DMS 273 treated with DMSO at 0.1 percent for 48 hours (cell line): Measurements from ENCODE around the gene IL26.

Source experiments
- DNase-seq: peaks from one replicate; lab custom pipeline; 2025; lab: John Stamatoyannopoulos, UW

The IL26 gene, protein sequence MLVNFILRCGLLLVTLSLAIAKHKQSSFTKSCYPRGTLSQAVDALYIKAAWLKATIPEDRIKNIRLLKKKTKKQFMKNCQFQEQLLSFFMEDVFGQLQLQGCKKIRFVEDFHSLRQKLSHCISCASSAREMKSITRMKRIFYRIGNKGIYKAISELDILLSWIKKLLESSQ

DNA sequence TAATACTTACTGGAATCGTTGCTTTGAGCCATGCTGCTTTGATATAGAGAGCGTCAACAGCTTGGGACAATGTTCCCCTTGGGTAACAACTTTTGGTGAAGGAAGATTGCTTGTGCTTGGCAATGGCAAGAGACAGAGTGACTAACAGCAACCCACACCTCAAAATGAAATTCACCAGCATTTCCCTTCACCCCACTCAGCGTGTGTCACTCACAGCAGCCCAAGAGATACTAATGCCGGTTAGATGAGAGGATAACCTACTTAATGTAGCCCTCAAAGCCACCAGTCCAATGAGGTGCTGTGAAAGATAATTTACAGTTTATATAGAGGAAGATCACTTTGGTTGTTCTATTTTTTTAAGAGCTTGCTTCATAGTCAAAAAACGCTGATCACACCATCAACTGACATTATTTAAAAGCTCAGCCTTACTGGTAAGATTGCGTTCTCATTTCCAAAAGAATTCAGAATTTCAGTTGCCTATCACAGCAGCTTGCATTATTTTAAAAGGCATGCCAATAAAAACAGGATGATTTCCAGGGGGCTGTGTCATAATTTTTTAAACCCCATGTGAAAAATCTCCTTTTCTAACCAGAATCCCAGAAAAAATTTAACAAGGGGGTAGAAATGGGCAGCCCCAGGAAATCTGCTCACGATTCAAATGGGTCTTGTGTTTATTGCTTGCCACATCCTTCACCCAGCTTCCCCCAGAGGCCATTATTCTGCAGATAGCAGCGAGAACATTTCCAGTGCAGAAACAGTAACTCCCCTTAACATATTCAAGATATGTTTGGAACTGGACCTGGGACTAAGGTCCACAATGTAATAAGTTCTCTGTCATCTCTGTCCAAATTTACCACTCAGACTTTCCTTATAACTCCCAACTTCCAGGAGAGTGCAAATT is at the start of gene IL26:
Gene IL26 (minus strand): TSS at position 235 of the 901 bp plus-strand sequence. CDS start 54 bp downstream, at position 181.
- DNase-seq = no peak

DNA sequence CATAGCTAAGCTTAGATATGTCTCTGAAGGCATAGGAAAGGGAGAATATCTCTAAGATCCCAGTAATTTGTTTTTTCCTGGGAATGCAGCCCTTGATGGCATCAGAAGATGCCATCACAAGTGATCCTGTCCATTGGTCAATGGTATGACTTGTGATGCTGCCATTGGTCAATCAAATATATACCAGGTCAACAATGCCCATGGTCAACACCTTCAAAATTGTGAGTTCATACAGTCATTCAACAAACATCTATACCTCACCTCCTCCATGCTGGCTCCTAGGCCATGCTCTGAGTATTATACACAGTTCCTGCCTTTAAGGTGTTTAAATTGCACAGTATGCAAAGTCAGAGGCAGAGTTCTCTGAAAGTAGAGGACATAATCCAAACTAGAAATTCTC is 47.1 kb upstream of the IL26 start:
- no peak for DNase-seq

DNA sequence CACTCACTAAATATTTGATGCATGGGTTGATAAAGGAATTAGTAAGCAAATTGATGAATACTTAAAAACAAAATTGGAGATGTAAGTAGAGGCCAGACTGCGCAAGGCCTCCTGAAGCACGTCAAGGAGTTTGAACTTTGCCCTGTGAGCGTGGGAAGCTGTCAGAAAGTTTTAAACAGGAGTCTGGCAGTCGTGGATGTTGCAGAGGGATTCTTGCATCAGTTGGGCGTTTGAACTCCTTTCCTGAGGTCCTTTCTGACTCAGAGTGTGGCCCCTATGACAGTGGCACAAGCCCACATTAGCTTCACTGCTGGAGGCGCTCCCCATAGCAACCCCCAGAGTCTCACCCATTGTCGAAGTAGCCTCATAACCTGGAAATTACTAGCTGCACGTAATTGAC is 45.7 kb upstream of the IL26 start:
- no peak for DNase-seq

DNA sequence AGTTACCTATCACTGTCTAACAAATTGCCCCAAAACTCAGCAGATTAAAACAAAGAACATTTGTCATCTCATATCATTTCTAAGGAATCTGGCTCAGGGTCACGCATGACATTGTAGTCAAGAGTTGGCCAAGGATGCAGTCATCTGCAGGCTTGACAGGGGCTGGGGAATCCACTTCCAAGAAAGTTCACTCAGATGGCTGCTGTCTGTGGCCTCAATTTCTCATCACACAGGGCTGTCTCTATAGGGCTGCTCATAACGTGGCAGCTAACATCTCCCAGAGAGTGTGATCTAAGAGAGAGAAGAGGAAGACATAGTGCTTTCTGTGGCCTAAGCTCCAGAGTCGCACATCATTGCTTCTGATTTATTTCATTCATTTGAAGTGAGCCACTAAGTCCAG is 44.7 kb upstream of the IL26 start:
- no peak for DNase-seq

DNA sequence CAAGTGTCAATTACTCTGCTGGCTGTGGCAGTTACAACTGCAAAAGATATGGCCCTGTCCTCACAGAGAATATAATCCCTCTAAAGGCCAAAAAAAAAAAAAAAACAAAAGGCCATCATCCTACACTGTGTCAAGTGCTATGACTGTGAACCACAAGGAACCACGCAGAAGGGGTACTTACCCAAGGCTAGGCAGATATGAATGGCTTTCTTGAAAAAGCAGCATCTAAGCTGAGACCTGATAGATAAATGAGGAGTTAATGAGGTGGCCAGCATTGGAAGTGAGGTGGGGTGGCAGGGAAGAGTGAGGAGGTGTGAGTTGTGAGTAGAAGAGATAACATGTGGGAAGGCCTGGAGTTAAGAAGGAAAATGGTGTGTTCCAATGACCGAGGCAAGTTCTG is 44.2 kb upstream of the IL26 start:
- DNase-seq = no peak

DNA sequence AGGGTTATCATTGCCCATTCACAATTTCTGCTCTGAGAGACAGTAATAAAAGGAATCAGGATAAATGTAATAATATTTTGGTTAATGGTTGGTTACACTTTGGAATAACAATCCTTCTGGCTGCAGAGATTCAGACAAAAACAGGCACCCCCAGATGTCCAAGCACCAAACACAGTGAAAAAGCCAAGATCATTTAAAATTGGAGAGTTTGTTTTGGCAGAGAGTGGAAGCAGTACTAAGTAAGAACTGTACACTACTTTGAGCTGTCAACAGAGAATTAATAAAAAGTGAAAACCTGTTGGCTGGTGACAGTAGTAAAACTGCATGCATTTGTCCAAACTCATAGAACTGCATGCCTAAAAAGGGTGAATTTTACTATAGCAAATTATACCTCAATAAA is 43.4 kb upstream of the IL26 start:
- no peak for DNase-seq

DNA sequence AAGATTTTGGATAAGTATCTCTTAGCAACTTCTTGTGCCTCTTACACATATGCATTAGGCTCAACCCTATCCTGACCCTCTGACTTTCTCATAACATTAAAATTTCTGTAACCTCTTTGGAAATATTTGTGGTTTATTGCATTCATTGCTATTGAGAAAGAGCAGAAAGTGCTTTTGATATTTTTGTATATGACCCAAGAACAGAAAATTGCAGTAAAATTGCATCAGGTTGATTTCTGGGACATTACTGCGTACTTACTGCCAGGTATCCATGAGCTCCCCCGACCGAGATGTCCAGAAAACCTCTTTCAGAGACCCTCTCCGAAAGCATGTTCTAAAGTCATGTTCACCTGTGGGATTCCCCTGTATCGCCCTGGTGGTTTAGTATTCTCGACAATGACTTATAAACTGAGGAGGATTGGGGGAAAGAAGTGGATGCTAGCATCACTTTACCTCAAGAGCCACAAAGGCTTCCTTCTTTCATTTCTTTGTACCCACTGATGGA is 42.3 kb upstream of the IL26 start:
- DNase-seq = no peak

DNA sequence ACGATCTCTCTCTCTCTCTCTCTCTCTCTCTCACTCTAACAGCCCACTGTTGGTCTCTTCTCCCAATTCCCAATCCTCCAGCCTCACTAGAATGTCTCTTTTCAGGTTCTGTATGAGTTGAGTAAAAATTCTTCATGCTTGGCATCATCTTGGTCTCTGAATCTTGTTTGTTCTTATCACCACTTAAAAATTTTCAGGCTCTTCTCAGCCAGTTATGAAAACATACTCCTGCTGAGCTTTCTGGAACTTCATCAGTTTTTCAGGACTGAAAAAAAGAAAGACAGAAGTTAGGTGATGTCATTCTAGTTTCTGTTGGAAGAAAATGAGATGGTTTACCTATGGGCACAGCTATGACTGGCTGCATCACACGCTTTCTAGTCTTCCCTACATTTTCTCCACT is 39.2 kb upstream of the IL26 start:
- no peak for DNase-seq

DNA sequence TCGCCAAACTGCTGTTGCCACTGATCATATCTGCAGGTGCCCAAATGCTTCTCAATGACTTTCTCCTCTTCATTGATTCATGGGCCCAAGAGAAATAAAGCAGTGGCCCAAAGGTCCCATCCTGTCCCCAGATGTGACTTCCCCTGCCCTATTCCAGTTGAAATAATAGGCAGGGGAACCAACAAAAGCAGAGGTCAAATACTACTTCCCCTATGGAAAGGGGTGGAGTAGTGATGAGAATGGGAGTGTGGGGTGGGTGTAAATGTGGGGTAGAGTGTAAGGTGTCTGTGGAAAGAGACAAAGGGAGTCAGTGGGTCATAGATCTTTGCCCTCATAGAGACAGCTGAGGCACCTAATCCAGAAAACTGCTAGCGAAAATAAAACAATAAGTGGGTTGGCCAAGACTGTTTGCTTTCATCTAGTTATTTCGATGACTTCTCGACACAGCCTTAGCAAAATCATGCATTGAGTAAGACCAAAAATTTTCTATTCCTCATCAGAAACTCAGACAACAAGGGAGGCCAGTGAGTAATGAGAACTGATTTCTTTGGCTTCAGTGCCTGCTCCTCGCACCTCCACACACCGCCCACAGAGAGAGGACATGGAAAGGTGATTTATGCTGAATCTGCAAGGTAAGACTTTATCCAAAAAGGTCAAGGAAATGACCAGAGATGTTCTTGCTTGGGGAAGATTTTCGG is 38.7 kb upstream of the IL26 start:
- no peak for DNase-seq

DNA sequence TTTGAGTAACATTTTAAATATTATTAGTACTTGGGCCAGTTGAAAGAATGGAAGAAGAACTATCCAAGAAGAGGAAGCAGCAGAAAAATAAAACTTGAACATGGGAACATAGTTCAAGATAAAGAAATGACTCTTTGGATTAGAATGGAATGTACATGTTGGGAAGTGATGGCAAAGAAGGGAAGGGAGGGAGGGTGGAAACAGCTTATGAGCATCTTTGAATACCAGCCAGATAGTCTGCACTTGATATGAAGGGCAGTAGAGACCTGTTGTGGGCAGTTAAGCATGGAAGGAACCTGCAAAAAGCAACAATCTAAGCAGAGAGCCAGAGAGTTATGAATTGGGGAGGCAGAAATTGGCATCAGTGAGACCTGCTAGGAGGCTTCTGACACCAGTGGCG is 37.8 kb upstream of the IL26 start:
- no peak for DNase-seq

DNA sequence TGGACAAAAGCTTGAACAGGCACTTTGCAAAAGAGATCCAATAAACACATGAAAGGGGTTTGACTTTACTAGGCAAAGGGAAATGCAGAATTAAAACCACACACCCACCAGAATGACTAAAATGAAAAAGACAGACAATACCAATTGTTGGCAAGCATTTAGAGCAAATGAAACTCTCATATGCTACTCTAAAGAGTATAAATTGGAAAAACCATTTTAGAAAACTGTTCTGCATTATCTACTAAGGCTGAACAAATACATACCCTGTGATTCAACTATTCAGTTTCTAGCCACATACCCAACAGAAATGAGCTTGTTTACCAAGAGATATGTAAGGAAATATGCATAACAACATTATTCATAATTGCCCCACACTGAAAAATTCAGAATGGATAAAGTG is 36.3 kb upstream of the IL26 start:
- DNase-seq = no peak

DNA sequence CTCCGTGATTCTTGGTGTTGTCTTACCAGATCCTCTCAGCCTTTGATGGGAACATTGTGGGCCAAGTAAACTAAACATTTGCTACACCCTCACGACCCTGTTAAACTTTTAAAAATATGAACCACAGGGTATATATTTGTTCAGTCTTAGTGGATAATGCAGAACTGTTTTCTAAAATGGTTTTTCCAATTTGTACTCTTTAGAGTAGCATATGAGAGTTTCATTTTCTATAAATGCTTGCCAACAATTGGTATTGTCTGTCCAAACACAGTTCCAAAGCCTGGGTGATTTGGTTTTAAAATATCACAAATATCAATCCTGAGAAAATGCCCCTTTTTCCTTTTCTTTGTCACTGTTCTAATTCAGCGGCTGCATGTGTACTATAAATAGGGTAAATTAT is 34.5 kb upstream of the IL26 start:
- DNase-seq = no peak

DNA sequence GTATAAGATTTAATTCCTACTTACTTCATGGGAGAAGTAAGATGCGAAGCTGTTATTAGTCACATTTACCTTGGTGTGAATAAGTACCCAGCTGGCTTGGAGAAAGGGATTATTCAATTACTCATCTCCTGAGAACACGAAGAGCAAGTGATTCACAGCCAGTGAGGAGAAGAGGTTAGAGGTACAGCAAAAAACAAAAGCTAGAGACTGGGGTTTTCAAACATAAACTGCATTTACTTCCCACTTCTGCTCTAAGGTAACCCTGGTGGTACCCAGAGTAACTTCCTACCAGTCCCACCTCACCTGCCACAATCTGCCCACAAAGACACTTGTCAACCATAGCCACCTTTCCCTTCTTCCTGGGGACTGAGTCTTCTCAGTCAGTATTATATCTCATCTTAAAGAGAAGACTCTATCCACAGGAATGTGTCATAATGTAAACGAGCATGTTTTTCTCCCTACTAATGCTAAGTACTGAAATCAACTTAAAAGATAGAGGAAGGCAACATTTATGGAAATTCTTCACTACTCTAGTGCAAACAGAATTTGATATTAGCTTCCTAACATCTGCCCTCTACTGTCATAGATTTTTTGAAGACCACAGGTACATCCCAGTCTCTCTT is 33.8 kb upstream of the IL26 start:
- DNase-seq = no peak

DNA sequence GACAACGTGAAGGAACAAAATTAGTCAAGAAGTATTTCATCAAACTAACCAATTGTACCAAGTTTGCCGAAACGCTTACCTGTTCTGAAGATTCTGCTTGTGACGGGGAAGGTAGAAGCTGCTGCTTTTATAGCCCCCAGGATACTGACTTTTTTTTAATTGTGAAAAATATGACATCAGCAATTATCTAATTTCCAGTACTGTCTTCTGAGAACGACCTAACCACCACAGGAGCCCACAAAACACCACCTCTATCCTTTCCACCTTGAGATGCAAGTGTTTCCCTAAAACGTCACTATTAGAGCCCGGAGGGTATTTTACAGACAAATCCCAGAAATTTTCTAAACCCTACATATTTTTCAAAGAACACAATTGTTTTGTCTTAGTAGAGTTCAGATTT is 27.9 kb upstream of the IL26 start, which contains the start of gene IL22:
Gene IL22 (minus strand): TSS at position 101 of the 400 bp plus-strand sequence. CDS start 156 bp downstream, outside the sequence.
- DNase-seq = no peak

DNA sequence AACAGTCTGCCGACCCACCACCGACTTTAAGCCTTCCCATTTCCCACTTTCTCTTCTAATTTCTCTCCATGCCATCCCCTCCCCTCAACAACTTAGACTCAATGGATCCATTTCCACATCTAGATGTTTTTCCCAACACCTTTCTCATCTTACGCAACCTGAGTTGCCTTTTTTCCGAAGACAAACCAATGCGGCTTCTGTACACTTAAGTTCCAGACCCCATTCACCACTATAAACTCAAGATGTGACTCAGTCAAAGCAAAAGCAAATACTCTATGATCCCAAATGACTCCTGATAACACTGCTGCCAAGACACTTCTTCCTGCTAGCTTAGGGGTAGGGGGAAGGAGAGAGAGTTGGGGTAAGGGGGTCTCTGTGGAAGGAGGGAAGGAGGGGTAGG is 26.5 kb upstream of the IL26 start:
- DNase-seq = no peak

DNA sequence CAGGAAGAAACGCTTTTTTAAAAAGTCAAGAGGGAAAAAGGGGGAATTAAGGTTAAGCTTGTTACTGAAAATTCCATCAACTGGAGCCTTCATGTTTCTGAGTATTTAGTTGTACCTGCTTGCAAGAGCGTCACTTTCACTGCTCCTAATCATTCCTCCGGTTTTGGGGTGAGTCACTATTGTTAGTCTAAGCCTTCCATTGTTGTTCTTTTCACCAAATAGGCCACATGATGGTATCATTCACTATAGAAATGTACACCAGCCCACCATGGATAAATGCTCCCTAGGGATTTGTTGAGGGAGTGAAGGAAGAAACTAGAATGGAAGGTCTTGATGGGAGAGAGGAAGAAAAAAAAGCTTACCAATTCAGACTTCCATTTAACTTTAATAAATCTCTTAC is 24.8 kb upstream of the IL26 start:
- DNase-seq = no peak

DNA sequence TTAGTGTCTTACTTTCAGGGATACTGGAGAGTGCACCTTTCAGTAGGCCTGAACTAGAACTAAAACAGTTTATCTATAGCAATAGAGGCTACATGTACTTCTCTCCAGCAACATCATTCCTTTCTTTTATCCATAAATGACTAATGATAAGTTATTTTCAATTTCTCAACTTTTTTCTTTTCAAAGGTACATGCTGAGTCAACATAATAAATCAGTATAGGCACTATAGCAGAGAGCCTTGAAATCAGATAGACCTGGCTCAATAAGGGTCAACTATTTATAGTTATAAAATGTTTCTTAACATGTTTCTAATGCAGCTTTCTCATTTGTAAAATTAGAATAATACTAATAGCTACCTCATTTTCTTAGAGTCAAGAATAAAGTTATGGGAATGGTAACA is 22.2 kb upstream of the IL26 start:
- DNase-seq = no peak

DNA sequence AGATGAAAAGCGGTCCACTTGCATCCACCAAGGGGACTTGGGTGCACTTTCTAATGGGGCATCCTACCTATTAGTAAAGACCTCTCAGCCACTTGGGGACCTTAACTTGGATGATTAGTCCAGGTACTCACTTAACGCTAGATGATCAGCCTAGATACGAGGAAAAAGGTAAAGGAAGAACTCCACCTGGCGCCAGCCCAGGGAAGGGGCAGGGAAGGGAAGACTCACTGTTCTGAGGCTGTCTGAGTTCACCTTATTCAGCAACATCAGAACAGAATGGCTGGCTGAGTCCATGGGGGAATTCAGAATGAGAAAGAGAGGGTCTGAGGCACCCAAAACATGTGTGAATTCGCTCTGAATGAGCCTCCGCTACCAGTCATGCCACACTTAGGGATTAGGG is 20.7 kb upstream of the IL26 start:
- DNase-seq = no peak

DNA sequence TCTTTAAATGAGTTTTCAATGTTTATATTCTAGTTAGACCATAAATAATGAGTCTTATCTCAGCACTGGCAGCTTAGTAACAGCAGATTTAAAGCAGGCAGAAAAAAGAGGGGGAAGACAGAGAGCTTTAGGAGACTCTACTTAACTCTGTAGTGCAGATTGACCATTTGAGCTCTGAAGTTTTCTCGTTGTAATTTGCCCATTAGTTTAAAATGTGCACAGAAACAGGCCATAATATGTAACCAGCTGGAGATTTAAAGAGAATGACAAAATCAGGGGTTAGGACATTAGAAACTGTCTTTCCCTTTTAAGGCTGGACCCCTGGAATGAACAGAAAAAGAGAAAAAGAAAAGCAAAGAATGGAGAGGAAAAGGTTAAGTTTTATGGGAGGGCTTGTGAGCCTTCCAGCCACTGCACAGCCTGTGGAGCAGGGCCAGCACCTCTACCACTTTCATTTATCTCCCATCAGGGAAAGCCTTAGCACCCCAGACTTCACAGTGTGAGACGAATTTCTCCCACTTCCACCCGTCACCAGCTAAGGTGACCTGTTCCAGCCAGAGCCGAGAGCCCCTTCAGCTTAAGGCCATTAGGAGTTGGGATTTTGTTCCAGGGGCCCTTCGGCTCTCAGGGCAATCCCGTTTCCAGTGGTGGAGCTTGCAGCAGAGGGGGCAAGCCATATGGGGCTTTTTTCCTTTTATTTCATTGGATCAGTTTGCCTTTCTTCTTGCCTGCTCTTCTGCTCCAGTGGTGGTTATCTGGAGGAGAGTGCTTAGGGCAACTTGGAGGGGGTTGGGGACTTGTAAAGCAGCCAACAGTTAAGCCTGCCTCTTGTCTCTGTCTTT is 19.8 kb upstream of the IL26 start:
- peak; percentile 29 for DNase-seq

DNA sequence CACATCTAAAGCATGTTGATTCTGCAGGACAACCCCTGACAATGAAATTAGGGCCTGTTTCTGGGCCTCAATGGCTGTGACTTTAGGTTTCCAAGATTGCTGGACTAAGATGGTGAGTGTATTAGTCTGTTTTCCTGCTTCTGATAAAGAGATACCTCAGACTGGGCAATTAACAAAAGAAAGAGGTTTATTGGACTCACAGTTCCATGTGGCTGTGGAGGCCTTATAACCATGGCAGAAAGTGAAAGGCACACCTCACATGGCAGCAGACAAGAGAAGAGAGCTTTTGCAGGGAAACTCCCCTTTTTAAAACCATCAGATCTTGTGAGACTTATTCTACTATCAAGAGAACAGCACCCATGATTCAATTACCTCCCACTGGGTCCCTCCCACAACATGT is 17.2 kb upstream of the IL26 start:
- no peak for DNase-seq

DNA sequence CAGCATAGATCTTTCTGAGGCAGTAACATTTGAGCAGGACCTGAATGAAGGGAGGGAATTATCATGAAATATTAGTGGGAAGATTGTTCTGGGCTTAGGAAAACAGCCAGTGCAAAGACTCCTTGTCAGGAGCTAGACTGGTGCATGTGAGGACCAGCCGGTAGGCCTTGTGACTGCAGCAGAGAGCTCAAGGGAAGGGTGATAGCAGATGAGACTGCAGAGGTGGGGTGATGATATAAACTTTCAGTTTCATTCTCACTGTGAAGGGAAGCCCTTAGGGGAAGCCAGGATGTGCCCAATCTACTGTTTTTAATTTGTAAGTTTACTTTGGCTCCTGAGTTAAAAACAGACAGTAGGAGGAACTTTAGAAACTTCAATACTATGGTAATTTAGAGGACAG is 15.4 kb upstream of the IL26 start:
- DNase-seq = no peak
